EL (cell line): ENCODE data around the gene ITGA4.

ENCODE experiments used
- DNase-seq: peaks from one replicate; pipeline ENCODE4 v3.0.0-alpha.2; 2016

ITGA4 gene

GRCh38 chr2:181459621-181460021 is 2.4 kb downstream of the ITGA4 start:
- DNase-seq: peak; percentile 30

- no peak for DNase-seq
These were observed 4.1 kb downstream of the ITGA4 start for GRCh38 chr2:181461056-181461997.

DNA sequence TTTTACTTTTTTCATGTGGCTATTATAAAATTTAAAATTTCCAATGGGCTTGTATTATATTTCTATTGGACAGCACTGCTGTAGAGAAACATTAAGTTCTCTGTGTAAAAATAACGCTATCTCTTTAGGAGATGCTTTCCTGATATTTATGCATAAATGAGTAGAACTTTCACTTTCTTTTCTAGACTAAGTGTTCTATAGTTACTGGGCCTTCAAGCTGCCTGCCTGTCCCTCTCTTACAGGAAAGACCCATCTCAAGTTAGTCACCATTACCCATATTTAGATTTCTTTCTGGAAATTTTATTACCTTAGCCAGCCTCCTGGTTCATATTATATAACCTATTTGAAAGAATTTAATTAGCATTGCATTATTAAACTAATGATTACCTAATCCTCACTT is 4.8 kb downstream of the ITGA4 start:
- DNase-seq: no peak

- no peak for DNase-seq
These were observed 6.4 kb downstream of the ITGA4 start for GRCh38 chr2:181463588-181463987.

DNA sequence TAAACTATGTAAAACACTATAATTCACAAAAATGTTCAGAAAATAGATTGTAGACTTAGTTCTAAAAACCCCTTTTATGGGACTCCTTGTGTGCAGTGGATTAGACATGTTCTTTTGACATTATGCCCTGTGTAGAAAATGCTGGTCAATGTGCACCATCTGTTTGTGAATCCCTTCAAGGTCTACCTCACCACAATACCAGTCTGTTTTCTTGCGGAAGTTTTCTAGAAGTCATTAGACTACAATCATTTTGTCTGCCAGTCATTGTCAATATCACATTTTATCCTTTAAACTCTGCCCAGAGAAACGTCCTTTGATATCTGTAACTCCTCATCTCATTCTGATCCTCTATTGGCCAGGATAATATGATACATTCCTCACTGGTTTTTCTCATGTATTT is 7.8 kb downstream of the ITGA4 start:
- no peak for DNase-seq

GRCh38 chr2:181465676-181466375 is 8.6 kb downstream of the ITGA4 start:
- peak; percentile 33 for DNase-seq

- DNase-seq: peak; percentile 58
These were observed 9.7 kb downstream of the ITGA4 start for GRCh38 chr2:181466661-181467576.

- DNase-seq: no peak
These were observed 11.0 kb downstream of the ITGA4 start for GRCh38 chr2:181467966-181468707.

- no peak for DNase-seq
These were observed 11.6 kb downstream of the ITGA4 start for GRCh38 chr2:181468811-181469210.

- DNase-seq: peak; percentile 31
These were observed 14.0 kb downstream of the ITGA4 start for GRCh38 chr2:181471226-181471625.

DNA sequence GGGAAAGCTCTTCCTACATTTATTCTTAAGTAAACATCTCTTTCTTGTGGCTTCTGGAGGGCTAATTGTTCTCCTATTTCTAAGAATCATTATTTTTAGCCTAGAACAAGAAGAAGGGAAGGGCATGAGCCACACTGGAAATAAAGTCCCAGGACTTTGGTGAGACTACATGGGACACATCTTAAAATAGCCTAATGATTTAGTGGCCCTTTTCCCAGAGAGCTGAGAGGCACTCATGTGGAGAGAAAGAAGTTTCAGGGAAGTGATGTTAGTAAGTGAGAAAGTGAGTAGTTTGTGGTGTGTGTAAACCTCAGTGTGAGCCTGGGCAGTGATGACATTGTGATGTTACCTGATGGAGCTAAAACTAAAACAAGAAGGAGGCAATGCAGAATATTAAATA is 14.6 kb downstream of the ITGA4 start:
- no peak for DNase-seq

DNA sequence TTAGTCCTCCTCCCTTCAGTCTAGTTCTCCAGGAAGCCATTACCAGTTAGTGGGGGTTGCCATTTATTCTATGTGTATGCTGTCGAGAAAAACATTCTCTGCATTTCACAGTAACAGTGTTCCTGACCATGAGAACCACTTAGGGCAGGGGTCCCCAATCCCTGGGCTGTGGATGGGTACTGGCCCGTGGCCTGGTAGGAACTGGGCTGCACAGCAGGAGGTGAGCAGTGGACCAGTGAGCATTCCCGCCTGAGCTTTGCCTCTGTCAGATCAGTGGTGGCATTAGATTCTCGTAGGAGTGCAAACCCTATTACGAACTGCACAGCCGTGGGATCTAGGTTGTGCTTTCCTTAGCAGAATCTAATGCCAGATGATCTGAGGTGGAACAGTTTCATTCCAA is 15.8 kb downstream of the ITGA4 start:
- DNase-seq: no peak

GRCh38 chr2:181474222-181474881 is 17.2 kb downstream of the ITGA4 start:
- DNase-seq: no peak

- no peak for DNase-seq
These were observed 26.0 kb downstream of the ITGA4 start for GRCh38 chr2:181483211-181483610.

GRCh38 chr2:181483876-181484275 is 26.7 kb downstream of the ITGA4 start:
- no peak for DNase-seq

- no peak for DNase-seq
These were observed 27.9 kb downstream of the ITGA4 start for GRCh38 chr2:181484851-181485637.

- no peak for DNase-seq
These were observed 28.4 kb downstream of the ITGA4 start for GRCh38 chr2:181485638-181485946.

DNA sequence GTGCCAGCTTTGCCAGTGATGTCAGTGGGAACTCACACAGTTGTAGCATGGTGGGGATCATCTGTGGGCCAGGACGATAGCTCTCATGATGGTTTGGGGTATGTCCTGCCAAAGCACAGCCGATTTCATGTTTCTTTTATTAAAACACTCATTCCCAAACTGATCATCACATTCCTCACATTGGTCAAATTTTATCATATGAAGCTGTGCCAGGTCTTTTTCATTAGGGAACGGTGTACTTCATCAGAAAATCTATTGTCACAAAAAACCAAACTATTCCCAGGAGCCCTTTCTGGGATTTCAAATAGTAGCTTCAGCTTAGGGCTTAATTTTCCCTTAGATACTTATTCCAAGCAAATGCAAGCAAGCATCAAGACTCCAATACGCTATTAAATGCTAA is 42.0 kb downstream of the ITGA4 start:
- no peak for DNase-seq

DNA sequence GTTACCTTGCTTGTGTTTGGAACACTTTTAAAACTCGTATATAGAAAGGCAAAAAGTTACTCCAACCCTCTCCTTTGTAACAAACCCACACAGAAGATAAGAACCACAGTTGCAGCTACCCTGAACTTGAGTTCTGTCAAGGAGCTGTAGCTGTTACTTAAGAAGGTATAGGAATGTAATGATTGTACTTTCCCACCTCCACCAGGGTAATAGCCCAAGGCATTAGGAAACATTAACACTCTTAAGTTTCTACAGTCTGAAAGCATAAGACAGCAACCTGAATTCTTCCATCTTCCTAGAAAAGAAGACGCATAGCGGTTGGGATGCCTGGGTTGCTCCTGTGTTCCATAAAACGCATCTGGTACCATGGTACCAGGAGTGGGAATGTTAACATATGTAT is 43.0 kb downstream of the ITGA4 start:
- no peak for DNase-seq

DNA sequence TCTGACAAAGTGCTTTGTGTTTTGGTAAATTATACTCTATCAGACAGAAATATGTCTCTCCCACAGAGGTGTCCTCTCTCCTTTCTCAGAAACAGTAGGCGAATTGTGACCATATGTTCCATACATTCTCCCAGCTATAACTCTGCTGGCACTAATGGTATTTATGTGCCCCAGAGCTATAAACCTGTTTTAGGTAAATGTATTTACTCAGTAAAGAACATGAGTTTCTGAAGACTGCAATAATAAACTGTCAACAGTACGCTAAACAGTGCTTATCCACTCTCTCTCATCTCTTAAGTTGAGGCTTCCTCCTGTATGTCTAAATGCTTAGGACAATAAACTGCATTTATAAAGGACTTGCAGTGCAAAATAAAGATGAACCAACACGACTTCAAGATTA is 58.5 kb downstream of the ITGA4 start:
- DNase-seq: no peak

- DNase-seq: no peak
These were observed 59.8 kb downstream of the ITGA4 start for GRCh38 chr2:181516992-181517391.
